ENCODE results near the gene TENM3.

Gene TENM3

GRCh38 chr4:182454440-182455013, 211.3 kb downstream of the TENM3 start:
- DNase-seq (ENCODE audit: low spot score) = no peak

DNA sequence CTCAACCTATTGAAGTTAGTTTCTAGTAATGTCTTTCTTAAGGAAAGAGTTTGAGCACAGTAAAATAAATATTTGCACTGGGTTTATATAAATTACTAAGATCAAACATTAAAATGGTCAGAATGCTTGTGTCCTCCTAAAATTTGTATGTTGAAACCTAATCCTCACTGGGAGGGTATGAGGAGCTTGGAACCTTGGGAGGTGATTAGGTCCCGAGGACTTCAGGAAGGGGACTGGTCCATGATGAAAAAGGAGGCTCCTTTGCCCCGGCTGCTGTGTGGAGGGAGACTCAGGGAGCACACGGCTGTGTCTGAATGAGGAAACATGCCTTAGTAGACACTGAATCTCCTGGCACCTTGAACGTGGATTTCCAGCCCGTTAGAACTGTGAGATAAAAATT, 221.9 kb downstream of the TENM3 start:
- DNase-seq (ENCODE audit: low spot score) = no peak

- DNase-seq (ENCODE audit: low spot score) = no peak
Observed at GRCh38 chr4:182465979-182466378, 222.8 kb downstream of the TENM3 start.

GRCh38 chr4:182470215-182470614, 227.0 kb downstream of the TENM3 start:
- no peak for DNase-seq (ENCODE audit: low spot score)

GRCh38 chr4:182475539-182475938, 232.3 kb downstream of the TENM3 start:
- DNase-seq (ENCODE audit: low spot score) = no peak

DNA sequence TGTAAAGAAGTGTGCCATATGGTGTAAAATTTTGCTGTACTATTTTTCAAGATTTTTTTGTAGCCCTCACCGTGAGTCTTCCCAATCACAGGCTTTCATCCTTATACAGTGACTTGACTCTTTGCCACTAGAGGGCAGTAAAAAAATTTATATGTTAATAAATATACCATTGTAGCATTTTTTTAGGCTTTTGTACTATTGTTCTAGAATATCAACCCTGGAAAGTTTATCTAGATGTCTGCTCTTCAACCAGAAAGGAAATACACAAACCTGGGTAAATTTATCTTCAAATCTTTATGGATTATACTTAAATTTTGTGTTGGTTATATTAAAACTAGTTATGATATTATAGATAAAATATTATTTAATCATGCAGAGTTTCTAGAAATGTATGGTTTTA, 235.3 kb downstream of the TENM3 start:
- DNase-seq (ENCODE audit: low spot score) = no peak

DNA sequence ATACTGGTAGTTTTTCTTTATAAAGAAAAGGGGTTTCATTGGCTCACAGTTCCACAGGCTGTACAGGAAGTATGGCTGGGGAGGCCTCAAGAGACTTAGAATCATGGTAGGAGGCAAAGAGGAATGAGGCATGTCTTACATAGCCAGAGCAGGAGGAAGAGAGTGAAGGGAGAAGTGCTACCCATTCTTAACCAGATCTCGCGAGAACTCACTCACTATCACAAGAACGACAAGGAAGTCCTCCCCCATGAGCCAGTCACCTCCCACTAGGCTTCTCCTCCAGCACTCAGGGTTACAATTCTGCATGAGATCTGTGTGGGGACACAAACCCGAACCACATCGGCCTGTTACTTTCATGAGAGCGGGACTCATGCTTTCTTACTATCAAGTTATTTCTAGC, 240.5 kb downstream of the TENM3 start:
- no peak for DNase-seq (ENCODE audit: low spot score)

DNA sequence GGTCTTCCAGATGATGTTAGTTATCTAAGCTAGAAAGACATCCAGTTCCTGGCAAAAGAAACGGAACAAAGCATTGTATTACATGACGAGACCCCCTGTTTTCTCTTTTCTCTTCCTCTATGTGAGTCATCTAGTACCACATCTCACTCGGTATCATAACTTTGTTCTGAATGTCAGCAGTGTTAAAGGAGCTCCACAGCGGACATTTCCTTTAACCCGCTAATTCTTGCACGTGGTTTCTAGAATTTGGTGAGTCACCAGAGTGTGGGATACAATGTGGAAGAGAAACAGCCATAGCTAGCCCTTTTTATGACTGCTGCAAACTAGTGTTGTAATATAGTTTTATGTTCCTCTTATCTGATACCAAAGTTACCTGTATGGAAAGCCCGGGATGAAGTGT, 243.7 kb downstream of the TENM3 start:
- no peak for DNase-seq (ENCODE audit: low spot score)

- no peak for DNase-seq (ENCODE audit: low spot score)
Observed at GRCh38 chr4:182488896-182489295, 245.7 kb downstream of the TENM3 start.

DNA sequence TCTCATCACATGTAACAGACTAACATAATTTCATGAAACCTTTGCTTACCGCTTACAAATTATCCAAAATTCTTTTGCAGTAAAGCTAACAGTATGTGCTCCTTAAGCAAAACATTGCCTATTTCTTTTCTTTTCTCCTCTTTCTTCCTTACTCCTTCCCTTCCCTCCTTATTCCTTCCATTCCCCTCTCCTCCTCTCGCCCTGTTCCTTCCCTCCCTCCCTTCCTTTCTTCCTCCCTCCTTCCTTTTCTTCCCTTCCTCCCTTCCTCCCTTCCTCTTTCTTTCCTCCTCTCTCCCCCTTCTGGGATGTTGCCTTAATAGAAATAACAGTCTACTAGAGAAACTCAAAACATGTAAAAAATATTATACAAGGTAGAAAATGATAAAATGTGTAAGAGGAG, 246.4 kb downstream of the TENM3 start:
- no peak for DNase-seq (ENCODE audit: low spot score)

DNA sequence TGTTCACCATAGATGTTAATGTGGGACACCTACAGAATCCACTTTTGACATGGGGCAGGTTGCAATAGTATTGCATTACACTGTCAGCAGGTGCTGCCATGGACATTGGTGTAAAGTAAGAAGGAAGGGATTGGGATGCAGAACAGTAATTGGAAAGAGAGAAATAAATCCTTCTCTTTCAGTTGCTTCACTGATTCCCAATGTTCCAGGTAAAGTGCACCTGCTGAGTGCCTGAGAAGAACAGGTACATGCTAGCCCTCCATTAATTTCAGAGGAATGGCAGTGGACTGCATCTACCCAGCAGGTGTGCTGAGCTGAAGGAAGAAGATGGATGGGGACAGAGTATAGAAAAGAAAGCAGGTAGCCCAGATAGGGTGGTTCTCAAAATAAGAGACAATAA, 248.5 kb downstream of the TENM3 start:
- no peak for DNase-seq (ENCODE audit: low spot score)

GRCh38 chr4:182492423-182492822, 249.2 kb downstream of the TENM3 start:
- DNase-seq (ENCODE audit: low spot score) = no peak

GRCh38 chr4:182493377-182493776, 250.2 kb downstream of the TENM3 start:
- DNase-seq (ENCODE audit: low spot score) = no peak

DNA sequence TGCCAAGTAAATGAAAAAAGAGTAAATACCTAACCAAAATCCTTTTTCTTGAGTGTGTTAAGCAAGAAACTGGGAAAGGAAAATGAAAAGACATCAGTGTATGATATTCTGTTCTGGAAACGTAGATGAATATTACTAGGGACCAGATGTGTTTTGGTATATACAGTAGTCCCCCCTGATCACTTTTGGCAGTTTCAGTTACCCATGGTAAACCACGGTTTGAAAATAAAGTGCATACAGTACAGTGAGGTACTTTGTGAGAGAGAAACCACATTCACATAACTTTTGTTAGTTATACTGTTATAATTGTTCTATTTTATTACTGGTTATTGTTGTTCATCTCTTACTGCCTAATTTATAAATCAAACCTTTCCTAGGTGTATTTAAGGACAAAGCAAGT, 250.9 kb downstream of the TENM3 start:
- no peak for DNase-seq (ENCODE audit: low spot score)

GRCh38 chr4:182495031-182495430, 251.8 kb downstream of the TENM3 start:
- no peak for DNase-seq (ENCODE audit: low spot score)

- DNase-seq (ENCODE audit: low spot score) = no peak
Observed at GRCh38 chr4:182495645-182496385, 252.6 kb downstream of the TENM3 start.

GRCh38 chr4:182496408-182496807, 253.2 kb downstream of the TENM3 start:
- no peak for DNase-seq (ENCODE audit: low spot score)

- no peak for DNase-seq (ENCODE audit: low spot score)
Observed at GRCh38 chr4:182502064-182502463, 258.9 kb downstream of the TENM3 start.

DNA sequence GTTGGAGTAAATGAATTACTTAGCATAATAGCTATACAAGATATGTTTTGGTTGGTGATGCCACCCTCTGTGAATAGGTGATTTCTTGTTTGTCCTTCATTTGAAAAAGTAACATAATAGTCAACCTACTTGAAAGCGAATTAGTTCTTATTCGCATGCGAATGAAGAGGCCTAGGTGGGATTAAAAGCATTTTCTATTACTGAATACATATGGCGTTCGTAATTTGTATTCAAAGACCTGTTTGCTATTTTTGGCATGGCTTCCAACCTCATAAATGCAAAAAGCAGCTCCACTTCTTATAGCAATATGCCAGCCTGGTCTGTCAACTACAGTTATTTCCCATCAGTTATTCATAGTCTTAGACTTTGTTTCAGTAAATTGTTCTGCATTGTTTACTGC, 261.3 kb downstream of the TENM3 start:
- DNase-seq (ENCODE audit: low spot score) = no peak

DNA sequence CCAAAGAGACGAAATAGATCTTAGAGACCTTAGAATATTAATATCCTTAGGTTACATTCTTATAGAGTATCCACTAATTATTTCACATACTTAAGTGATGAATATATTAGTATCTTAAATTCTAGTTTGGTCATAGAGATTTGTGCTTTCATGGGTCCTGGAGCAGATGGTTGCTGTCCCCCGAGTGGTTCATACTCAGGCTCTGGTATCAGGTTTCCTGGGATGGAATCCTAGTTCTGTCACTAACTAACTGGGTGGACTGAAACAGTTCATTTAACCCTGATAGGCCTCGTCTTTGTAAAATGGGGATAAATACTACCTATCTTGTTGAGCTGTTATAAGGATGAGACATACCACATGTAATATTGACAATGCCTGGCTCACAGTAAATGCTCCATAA, 264.6 kb downstream of the TENM3 start:
- DNase-seq (ENCODE audit: low spot score) = no peak

- DNase-seq (ENCODE audit: low spot score) = no peak
Observed at GRCh38 chr4:182510836-182511235, 267.6 kb downstream of the TENM3 start.

- DNase-seq (ENCODE audit: low spot score) = no peak
Observed at GRCh38 chr4:182513587-182514291, 270.5 kb downstream of the TENM3 start.

GRCh38 chr4:182518421-182518820, 275.2 kb downstream of the TENM3 start:
- no peak for DNase-seq (ENCODE audit: low spot score)
